Glomerular visceral epithelial cell (primary cell): Measurements from ENCODE around the gene ZBTB2.

Experiments used
- DNase-seq: peaks from one replicate; pipeline ENCODE4 v3.0.0-alpha.2; 2016; ENCODE audit errors: extremely low spot score

Gene ZBTB2, protein sequence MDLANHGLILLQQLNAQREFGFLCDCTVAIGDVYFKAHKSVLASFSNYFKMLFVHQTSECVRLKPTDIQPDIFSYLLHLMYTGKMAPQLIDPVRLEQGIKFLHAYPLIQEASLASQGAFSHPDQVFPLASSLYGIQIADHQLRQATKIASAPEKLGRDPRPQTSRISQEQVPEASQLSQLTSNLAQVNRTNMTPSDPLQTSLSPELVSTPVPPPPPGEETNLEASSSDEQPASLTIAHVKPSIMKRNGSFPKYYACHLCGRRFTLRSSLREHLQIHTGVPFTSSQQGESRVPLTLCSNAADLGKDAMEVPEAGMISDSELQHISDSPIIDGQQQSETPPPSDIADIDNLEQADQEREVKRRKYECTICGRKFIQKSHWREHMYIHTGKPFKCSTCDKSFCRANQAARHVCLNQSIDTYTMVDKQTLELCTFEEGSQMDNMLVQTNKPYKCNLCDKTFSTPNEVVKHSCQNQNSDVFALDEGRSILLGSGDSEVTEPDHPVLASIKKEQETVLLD

DNA sequence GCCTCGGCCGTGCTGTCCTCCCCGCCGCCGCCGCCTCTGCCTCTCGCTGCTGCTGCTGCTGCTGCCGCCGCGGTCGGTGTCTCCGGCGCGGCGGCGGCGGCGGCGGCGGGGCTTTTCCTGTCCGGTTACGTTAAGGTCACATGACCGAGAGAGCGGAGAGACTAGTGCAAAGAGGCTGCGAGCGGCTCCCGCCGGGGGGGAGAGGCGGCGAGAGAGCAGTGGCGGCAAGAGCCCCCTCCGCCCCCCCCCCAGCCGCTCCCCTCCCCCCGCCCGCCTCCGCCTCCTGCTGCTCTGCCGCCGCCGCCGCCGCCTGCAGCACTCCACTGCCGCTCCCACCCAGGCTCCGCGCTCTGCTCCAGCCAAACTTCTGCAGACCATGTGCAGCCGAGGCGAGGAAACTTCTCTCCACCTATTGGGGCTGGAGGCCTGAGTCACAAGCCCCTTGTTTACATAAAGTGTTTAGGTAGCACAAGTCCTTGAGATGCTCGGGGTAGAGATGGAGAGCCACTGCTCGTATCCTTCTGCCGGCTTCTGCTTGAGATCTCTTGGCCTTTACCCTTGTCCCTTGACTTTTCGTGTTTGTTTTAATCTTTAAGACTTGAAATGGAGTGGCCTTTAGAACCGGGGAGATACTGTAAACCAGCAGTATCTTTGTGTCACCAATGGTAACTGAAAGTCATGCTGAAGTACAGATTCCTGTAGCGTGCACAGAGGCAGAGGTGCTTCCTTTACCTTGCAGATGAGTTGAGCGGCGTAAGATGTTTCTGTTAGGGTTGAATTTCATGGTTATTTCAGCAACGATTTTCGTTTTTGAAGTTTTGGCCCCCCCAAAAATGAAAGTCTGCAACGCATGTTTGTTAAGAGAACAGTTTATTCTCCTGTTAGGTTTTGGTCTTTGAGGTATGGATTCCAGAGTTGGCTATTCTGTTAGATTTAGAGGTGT is at the start of gene ZBTB2:
TSS of gene ZBTB2 (minus strand) at position 89 of the 943 bp plus-strand sequence. CDS start 17,922 bp downstream, outside the sequence.
- DNase-seq = peak; percentile 68

DNA sequence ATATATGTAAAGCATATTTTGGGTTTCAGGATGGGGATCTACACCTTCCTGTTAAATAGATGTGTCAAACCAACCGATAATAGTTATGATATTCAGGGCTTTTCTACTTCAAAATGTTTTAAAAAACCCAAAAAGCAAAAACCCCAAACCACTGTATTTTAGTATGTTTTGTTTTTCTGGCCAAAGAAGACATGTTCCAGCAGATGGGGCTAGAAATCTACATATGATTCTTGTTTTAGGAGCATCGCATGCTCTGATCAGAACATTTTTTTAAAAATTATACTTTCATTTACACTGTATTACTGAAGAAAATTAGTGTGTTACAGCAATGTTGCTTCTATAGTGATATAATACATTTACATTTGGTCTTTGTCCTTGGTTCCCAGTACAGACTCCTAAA is 49.6 kb upstream of the ZBTB2 start:
- DNase-seq = no peak

- no peak for DNase-seq
Observed at GRCh38 chr6:151440498-151440897, 49.1 kb upstream of the ZBTB2 start.

DNA sequence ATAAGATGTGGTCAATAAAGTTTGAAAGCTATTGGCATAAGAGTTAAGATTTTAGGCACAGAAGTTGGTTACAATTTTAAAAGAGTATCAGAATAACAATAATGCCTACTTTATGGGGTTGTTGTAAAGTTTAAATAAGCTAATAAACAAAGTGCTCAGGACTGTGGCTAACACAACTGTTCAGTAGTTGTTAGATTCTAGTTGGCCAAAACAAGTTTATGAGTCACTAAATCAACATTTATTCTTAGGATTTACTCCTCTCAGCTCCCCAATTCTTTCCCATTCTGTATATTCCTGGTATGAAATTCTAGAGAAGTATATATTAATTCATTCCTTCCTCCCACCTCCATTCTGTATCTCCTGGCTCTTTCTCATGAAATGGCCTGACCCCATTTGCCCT is 46.0 kb upstream of the ZBTB2 start:
- no peak for DNase-seq

- peak; percentile 89 for DNase-seq
Observed at GRCh38 chr6:151436802-151437201, 45.4 kb upstream of the ZBTB2 start.

DNA sequence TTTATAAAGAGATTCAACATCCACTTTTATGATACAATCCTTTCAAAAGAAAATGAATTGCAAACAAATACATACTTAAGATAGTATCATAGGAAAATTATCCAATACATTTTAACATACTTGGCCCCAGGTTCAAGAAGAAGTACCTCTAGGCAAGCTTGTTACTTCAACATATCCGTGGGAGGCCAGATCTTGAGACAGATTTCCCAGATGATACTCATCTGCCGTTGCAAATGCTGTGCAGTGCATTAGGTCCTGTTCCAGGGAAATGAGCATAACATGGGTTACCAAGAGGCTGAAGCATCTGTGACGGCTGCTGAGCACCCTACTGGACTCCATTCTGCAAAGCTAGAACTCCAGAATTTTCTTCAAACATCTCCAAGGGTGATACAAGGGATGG is 44.9 kb upstream of the ZBTB2 start:
- no peak for DNase-seq

GRCh38 chr6:151434369-151434768 is 43.0 kb upstream of the ZBTB2 start:
- DNase-seq = peak; percentile 48

DNA sequence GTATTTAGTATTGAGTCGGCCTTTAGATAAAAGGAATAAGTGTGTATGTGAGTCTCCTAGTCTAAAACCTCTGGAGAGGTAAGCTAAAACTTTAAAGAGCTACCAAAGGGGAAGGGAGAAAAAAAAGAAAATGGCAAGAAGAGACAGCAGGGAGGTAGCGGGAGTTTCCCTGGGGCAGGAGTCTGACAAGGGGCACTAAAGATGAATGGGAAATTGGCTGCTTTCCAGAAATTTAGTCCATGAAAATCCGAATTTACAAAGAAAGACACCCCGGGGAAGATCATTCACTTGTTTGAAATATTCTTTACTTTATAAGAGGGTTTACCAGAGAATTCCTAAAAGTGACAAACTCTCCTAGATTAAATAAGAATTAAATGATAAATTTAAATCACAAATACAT is 41.3 kb upstream of the ZBTB2 start:
- DNase-seq = no peak

- DNase-seq = no peak
Observed at GRCh38 chr6:151431337-151431736, 40.0 kb upstream of the ZBTB2 start.

- no peak for DNase-seq
Observed at GRCh38 chr6:151430886-151431285, 39.5 kb upstream of the ZBTB2 start.

DNA sequence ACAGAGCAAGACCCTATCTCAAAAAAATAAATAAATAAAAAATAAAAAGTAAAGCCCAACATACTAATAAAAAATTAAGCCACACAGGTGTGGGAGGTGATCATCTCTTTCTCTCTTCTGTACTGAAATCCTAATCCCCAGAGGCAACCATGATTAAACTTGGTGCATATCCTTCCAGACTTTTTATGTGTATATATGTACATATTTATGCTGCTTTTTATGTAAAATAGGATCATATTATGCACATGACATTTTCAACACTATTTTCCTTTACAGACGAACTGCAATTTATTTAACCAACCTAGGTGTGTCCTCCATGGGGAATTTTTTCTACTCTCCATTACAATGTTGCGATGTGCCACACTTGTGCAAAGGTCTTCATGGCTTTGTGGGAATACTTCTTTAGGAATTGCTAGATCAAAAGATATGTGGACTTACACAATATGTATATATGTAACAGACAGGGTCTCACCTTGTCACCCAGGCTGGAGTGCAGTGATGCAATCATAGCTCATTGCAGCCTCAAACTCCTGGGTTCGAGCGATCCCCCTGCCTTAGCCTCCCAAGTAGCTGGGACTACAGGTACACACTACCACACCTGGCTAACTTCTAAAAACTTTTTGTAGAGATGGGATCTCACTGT is 36.9 kb upstream of the ZBTB2 start:
- DNase-seq = no peak

DNA sequence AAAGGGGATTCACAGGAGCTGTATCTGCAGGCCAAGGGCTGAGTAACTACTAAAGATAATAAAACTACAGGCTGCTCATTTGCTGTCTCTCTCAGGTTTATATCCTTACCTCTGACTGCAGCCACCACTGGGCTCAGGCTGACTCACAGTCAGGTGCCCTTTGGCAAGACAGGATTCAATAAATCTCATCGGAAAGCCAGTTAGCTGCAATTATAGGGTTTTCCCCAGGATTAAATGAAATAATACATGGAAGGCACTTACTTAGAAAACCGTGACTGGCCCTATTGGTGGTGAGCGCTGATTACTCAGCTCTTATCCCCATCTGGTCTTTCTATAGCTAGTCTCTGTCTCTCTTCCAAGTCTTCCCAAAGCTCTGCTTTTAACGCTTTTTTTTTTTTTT is 34.2 kb upstream of the ZBTB2 start:
- DNase-seq = peak; percentile 85

- no peak for DNase-seq
Observed at GRCh38 chr6:151422981-151423380, 31.6 kb upstream of the ZBTB2 start.

DNA sequence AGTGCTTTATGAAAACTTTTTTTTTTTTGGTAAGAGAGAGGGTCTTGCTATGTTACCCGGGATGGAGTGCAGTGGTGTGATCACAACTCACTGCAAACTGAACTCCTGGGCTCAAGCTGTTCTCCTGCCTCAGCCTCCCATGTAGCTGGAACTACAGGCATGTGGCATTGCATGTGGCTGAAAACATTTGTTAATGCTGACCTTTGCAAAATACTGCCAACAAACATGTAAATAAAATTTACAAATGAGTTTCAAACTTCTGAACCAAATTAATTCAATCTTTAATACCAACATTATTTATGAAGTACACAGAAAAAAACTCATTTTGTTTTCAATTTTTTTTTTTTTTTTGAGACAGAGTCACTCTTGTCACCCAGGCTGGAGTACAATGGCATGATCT is 26.1 kb upstream of the ZBTB2 start:
- no peak for DNase-seq

DNA sequence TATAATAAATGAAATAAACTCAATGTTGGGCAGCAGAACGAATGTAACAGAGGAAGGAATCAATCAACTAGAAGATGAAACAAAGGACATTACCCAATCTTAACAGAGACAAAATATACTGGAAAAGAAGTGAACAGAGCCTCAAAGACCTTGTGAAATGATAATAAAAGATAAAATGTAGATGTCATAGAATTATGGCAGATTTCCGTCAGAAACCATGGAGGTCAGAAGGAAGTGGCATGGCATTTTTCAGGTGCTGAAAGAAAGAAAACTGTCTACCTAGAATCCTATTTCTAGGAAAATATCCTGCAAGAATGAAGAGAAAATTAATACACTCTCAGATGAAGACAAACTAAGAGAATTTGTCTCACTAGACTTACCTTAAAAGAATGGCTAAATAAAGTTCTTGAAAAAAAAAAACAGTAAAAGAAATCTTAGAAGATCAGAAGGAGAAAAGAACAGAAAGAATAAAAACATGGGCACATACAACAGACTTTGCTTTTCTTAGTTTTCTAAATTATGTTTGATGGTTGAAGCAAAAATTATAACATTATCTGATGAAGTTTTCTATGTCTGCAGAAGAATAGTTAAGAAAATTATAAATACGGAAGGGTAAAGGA is 23.4 kb upstream of the ZBTB2 start:
- DNase-seq = no peak

GRCh38 chr6:151413372-151414145 is 22.2 kb upstream of the ZBTB2 start:
- no peak for DNase-seq

- DNase-seq = no peak
Observed at GRCh38 chr6:151412909-151413308, 21.6 kb upstream of the ZBTB2 start.

DNA sequence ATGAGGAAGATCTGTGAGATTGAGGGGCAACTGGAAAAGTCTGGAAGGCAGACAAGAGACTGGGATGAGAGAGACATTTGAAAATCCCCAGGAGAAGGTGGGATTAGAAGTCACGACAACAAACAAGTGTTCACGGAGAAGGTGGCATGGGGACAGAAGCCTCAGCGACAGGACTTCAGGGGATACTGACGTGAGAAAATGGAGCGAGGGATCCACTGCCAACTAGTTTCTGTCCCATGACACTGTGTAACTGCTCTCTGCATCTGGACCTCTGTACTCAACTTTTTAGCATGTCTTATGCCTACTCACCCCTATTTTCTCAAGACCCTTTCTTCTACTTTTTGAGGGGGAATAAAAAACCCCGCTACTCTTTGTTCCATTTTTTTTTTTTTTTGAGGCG is 18.3 kb upstream of the ZBTB2 start:
- no peak for DNase-seq

GRCh38 chr6:151409260-151409659 is 17.9 kb upstream of the ZBTB2 start:
- DNase-seq = no peak

GRCh38 chr6:151408858-151409257 is 17.5 kb upstream of the ZBTB2 start:
- DNase-seq = no peak

GRCh38 chr6:151403919-151404308 is 12.6 kb upstream of the ZBTB2 start:
- DNase-seq = no peak
